Neuronal stem cell (in vitro differentiated cells): ENCODE measurements around the gene ABI3BP.

Experiments
- DNase-seq: peaks from one replicate; pipeline ENCODE4 v3.0.0-alpha.2; 2013; ENCODE audit warnings: low spot score
- H2AFZ ChIP-seq: one replicate; pipeline ENCODE4 v1.6.1; 2013; ENCODE audit warnings: mild to moderate bottlenecking, low read length, inconsistent platforms
- H2AK5ac ChIP-seq: 2 replicates; pipeline ENCODE4 v1.6.1; 2013; ENCODE audit warnings: low read depth, mild to moderate bottlenecking, inconsistent platforms, low read length, moderate library complexity, mixed read lengths
- H2BK120ac ChIP-seq: 2 replicates; pipeline ENCODE4 v1.6.1; 2013; ENCODE audit warnings: low read depth, mild to moderate bottlenecking, inconsistent platforms, low read length, moderate library complexity, mixed read lengths
- H2BK12ac ChIP-seq: one replicate; pipeline ENCODE4 v1.6.1; 2013; ENCODE audit warnings: low read length, inconsistent platforms
- H2BK15ac ChIP-seq: 2 replicates; pipeline ENCODE4 v1.6.1; 2013; ENCODE audit warnings: mild to moderate bottlenecking, low read length, inconsistent platforms, mixed read lengths
- H2BK5ac ChIP-seq: one replicate; pipeline ENCODE4 v1.6.1; 2013; ENCODE audit warnings: inconsistent platforms, mild to moderate bottlenecking, low read length, moderate library complexity
- H3K14ac ChIP-seq: one replicate; pipeline ENCODE4 v1.6.1; 2013; ENCODE audit warnings: low read length, inconsistent platforms
- H3K18ac ChIP-seq: 2 replicates; pipeline ENCODE4 v1.6.1; 2013; ENCODE audit warnings: low read length, inconsistent platforms
- H3K23ac ChIP-seq: 2 replicates; pipeline ENCODE4 v1.6.1; 2013; ENCODE audit warnings: low read depth, mild to moderate bottlenecking, mixed read lengths, low read length, inconsistent platforms; ENCODE audit not compliant: poor library complexity
- H3K27ac ChIP-seq: replicated peaks from 3 replicates; pipeline ENCODE4 v1.5.1; 2013; ENCODE audit warnings: low read length, inconsistent platforms
- H3K27me3 ChIP-seq, 3 experiments: 2 replicates each; pipeline ENCODE4 v1.6.1; 2013; ENCODE audit warnings: low read length in 3 of 3, mild to moderate bottlenecking in 2 of 3, inconsistent platforms in 1 of 3, low read depth in 1 of 3, mixed read lengths in 1 of 3, moderate library complexity in 1 of 3; ENCODE audit not compliant: control insufficient read depth in 3 of 3, insufficient read depth in 3 of 3
- H3K36me3 ChIP-seq, 2 donors: replicated peaks in 1 of 2; 2 replicates each; pipeline ENCODE4 v1.6.1; 2013; ENCODE audit warnings: low read length in 2 of 2; ENCODE audit not compliant: control insufficient read depth in 2 of 2, insufficient read depth in 2 of 2
- H3K4ac ChIP-seq: 2 replicates; pipeline ENCODE4 v1.6.1; 2013; ENCODE audit warnings: inconsistent platforms, mild to moderate bottlenecking, low read length, moderate library complexity
- H3K4me1 ChIP-seq, 2 donors: 1 replicate in 1 of 2; 2 replicates in 1 of 2; pipeline ENCODE4 v1.6.1; 2013; ENCODE audit warnings: low read length in 2 of 2, low read depth in 1 of 2; ENCODE audit not compliant: control insufficient read depth in 2 of 2, insufficient read depth in 1 of 2
- H3K4me2 ChIP-seq: one replicate; pipeline ENCODE4 v1.6.1; 2013; ENCODE audit warnings: mild to moderate bottlenecking, low read length, inconsistent platforms; ENCODE audit not compliant: insufficient read depth, poor library complexity, severe bottlenecking
- H3K4me3 ChIP-seq, 2 donors: 2 replicates each; pipeline ENCODE4 v1.5.1; 2013; ENCODE audit warnings: low read length in 2 of 2, mild to moderate bottlenecking in 2 of 2, inconsistent platforms in 1 of 2, moderate library complexity in 1 of 2
- H3K79me1 ChIP-seq: one replicate; pipeline ENCODE4 v1.6.1; 2013; ENCODE audit warnings: low read depth, mild to moderate bottlenecking, inconsistent platforms, low read length, moderate library complexity
- H3K9ac ChIP-seq: one replicate; pipeline ENCODE4 v1.6.1; 2013; ENCODE audit warnings: mild to moderate bottlenecking, low read depth, low read length, inconsistent platforms; ENCODE audit not compliant: poor library complexity
- H3K9me3 ChIP-seq, 2 donors: replicated peaks in 1 of 2; 2 replicates each; pipeline versions ENCODE3 to v1.6.1; 2013; ENCODE audit warnings: low read length in 2 of 2, mild to moderate bottlenecking in 2 of 2, inconsistent platforms in 1 of 2, low read depth in 1 of 2, mixed read lengths in 1 of 2, moderate library complexity in 1 of 2; ENCODE audit not compliant: control insufficient read depth in 2 of 2, insufficient read depth in 1 of 2
- H4K8ac ChIP-seq: one replicate; pipeline ENCODE4 v1.6.1; 2013; ENCODE audit warnings: low read depth, mild to moderate bottlenecking, inconsistent platforms, low read length, moderate library complexity
- H4K91ac ChIP-seq: one replicate; pipeline ENCODE4 v1.6.1; 2013; ENCODE audit warnings: low read length, low read depth, mild to moderate bottlenecking, inconsistent platforms; ENCODE audit not compliant: poor library complexity
- WGBS, 2 donors: extraction: QIAGEN DNeasy Blood & Tissue Kit; methylation state at CpG; one replicate each; pipeline ENCODE4 v1.1.7; 2013; ENCODE audit warnings: missing lambda C conversion rate in 2 of 2, mixed read lengths in 1 of 2; ENCODE audit not compliant: insufficient read length in 2 of 2, insufficient replicate concordance in 1 of 2; ENCODE audit errors: extremely low coverage in 2 of 2; 5-methylcytosine and 5-hydroxymethylcytosine counted together

Gene ABI3BP

GRCh38 chr3:100981164-100981911 lies 11.9 kb downstream of the ABI3BP start:
- no peaks in the 10 kb centered on the region for H3K79me1 ChIP-seq
- no peak overlapping the region for H3K9ac ChIP-seq
- no peaks in the 10 kb centered on the region for H3K9me3 ChIP-seq
- H3K36me3 ChIP-seq = no peaks in the 10 kb centered on the region
- H3K18ac ChIP-seq = no peak overlapping the region
- no CpG with 5 or more reads among the region's 3 CpGs for WGBS, 2 donors
- H3K27ac ChIP-seq = no peak overlapping the region
- no peak overlapping the region for H2BK120ac ChIP-seq
- no peak overlapping the region for H2BK12ac ChIP-seq
- no peaks in the 10 kb centered on the region for H3K4me1 ChIP-seq
- H3K27me3 ChIP-seq = no peaks in the 10 kb centered on the region
- no peak overlapping the region for H3K23ac ChIP-seq
- H2BK5ac ChIP-seq = no peak overlapping the region
- no peak overlapping the region for H2AK5ac ChIP-seq
- no peak overlapping the region for H2AFZ ChIP-seq
- H3K14ac ChIP-seq = no peak overlapping the region
- no peak overlapping the region for H3K4me2 ChIP-seq
- H2BK15ac ChIP-seq = no peak overlapping the region
- H4K91ac ChIP-seq = no peak overlapping the region
- no peak overlapping the region for H3K4ac ChIP-seq
- no peak overlapping the region for H4K8ac ChIP-seq
- no peak for DNase-seq
- no peak overlapping the region for H3K4me3 ChIP-seq

GRCh38 chr3:100978011-100978659 lies 15.1 kb downstream of the ABI3BP start:
- H3K27me3 ChIP-seq = no peaks in the 10 kb centered on the region
- no peak overlapping the region for H2BK15ac ChIP-seq
- H3K18ac ChIP-seq = no peak overlapping the region
- H3K9me3 ChIP-seq = no peaks in the 10 kb centered on the region
- WGBS, 2 donors = no CpG with 5 or more reads among the region's 1 CpG
- no peak overlapping the region for H2BK120ac ChIP-seq
- H3K23ac ChIP-seq = no peak overlapping the region
- no peak overlapping the region for H3K9ac ChIP-seq
- H2AK5ac ChIP-seq = no peak overlapping the region
- H3K4me1 ChIP-seq = no peaks in the 10 kb centered on the region
- H2BK12ac ChIP-seq = no peak overlapping the region
- H3K4me3 ChIP-seq = no peak overlapping the region
- no peak overlapping the region for H3K4me2 ChIP-seq
- no peak for DNase-seq
- H4K8ac ChIP-seq = no peak overlapping the region
- H3K79me1 ChIP-seq = no peaks in the 10 kb centered on the region
- no peak overlapping the region for H3K4ac ChIP-seq
- no peak overlapping the region for H3K27ac ChIP-seq
- no peak overlapping the region for H3K14ac ChIP-seq
- no peak overlapping the region for H4K91ac ChIP-seq
- no peaks in the 10 kb centered on the region for H3K36me3 ChIP-seq
- no peak overlapping the region for H2AFZ ChIP-seq
- H2BK5ac ChIP-seq = no peak overlapping the region

- Histone ChIP-seq H3K4ac (no peak overlapping the region), H3K9me3 (no peaks in the 10 kb centered on the region), H3K14ac (no peak overlapping the region), H3K4me2 (no peak overlapping the region), H3K27ac (no peak overlapping the region), H3K4me1 (no peaks in the 10 kb centered on the region), H3K23ac (no peak overlapping the region), H4K8ac (no peak overlapping the region), H3K79me1 (no peaks in the 10 kb centered on the region), H3K18ac (no peak overlapping the region), H3K36me3 (no peaks in the 10 kb centered on the region), H3K9ac (no peak overlapping the region), H2BK120ac (no peak overlapping the region), H3K4me3 (no peak overlapping the region), H4K91ac (no peak overlapping the region), H2AFZ (no peak overlapping the region), H3K27me3 (no peaks in the 10 kb centered on the region), H2AK5ac (no peak overlapping the region), H2BK12ac (no peak overlapping the region), H2BK15ac (no peak overlapping the region), H2BK5ac (no peak overlapping the region)
- no peak for DNase-seq
- no CpG with 5 or more reads among the region's 3 CpGs for WGBS, 2 donors
These were observed 16.6 kb downstream of the ABI3BP start for GRCh38 chr3:100976611-100977010.

GRCh38 chr3:100975714-100976113 lies 17.5 kb downstream of the ABI3BP start:
- H4K8ac ChIP-seq = no peak overlapping the region
- no peak overlapping the region for H2AFZ ChIP-seq
- H4K91ac ChIP-seq = no peak overlapping the region
- no peak overlapping the region for H3K9ac ChIP-seq
- no peaks in the 10 kb centered on the region for H3K27me3 ChIP-seq
- no peak overlapping the region for H2AK5ac ChIP-seq
- no peaks in the 10 kb centered on the region for H3K9me3 ChIP-seq
- H3K4me1 ChIP-seq = no peaks in the 10 kb centered on the region
- H3K4me2 ChIP-seq = no peak overlapping the region
- H3K4me3 ChIP-seq = no peak overlapping the region
- no peak overlapping the region for H3K4ac ChIP-seq
- no peak overlapping the region for H3K14ac ChIP-seq
- no peak overlapping the region for H3K27ac ChIP-seq
- no peak overlapping the region for H2BK12ac ChIP-seq
- no peaks in the 10 kb centered on the region for H3K36me3 ChIP-seq
- H3K18ac ChIP-seq = no peak overlapping the region
- no peak overlapping the region for H3K23ac ChIP-seq
- no peaks in the 10 kb centered on the region for H3K79me1 ChIP-seq
- H2BK15ac ChIP-seq = no peak overlapping the region
- no CpG with 5 or more reads among the region's 2 CpGs for WGBS, 2 donors
- no peak overlapping the region for H2BK5ac ChIP-seq
- DNase-seq = no peak
- H2BK120ac ChIP-seq = no peak overlapping the region
